GM21367 (cell line): ENCODE data around the gene ATP9B.
"Not testable (repeated sequence)": the region's sequence is repeated elsewhere in the genome, so short reads cannot be mapped to it uniquely, and the experiment has no call there.

Experiments used
- ATAC-seq: cut with Tn5 transposase; IDR thresholded peaks from one replicate; pipeline ENCODE4 v1.9.1; 2021; ENCODE audit not compliant: unreplicated experiment

ATP9B gene

DNA sequence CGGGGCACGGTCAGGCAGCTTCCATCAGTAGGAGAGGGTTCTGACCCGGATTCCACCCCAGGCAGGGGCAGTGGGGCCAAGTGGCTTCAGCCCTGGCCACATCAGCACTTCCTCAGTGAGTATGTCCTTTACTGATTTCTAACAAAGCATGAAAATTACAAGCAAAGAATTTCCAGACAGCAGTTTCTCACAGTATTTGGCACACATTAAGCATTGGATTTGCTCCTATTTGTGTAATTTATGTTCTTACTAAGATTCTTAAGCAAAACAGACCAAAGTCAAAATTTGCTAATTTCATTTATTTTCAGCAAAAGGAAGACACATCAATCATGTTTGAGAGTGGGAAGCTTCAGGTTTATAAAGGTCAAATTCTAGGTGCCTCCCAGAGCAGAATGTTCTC, 253.2 kb downstream of the ATP9B start:
- no peak for ATAC-seq

DNA sequence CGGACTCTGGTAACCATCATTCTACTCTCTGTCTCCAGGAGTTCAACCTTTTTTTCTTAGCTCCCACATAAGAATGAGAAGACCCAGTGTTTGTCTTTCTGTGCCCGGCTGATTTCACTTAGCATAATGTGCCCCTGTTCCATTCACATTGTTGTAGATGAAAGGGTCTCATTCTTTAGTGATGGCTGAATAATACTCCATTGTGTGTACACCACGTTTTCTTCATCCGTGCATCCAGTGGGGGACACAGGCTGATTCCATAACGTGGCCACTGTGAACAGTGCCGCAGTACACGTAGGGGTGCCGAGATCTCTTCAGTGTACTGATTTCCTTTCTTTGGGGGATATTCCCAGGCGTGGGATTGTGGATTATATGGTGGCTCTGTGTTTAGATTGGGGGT, 254.3 kb downstream of the ATP9B start:
- no peak for ATAC-seq

DNA sequence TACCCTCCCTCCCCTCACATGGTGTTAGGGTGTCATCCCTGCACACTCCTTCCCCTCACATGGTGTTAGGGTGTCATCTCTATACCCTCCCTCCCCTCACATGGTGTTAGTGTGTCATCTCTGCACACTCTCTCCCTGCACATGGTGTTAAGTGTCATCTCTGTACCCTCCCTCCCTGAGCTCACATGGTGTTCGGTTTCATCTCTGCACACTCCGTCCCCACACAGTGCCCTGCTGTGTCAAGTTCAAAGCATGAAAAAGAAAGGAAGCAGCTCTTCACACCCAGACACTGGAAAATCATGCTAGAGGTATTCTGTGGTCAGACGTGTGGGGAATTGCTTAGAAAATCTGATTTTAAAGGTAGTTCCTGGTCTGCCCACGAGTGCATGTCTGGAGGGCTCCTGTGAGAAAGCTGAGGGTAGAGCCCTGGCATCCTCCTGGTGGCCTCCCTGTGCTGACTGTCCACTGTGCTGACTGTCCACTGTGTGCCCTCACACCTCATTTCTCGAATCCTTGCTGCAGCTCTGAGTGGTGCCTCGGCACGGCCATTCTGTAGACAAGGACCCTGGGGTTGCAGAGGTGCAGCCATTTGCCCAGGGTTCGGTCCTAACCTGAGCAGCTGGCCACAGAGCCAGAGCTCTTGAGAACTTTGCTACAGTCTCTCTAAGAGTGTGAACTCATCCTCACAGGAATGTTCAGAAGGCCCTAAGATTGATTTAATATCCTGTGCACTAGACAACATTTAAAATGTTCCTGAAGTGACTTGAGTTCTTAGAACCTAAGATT, 257.4 kb downstream of the ATP9B start:
- no peak for ATAC-seq

DNA sequence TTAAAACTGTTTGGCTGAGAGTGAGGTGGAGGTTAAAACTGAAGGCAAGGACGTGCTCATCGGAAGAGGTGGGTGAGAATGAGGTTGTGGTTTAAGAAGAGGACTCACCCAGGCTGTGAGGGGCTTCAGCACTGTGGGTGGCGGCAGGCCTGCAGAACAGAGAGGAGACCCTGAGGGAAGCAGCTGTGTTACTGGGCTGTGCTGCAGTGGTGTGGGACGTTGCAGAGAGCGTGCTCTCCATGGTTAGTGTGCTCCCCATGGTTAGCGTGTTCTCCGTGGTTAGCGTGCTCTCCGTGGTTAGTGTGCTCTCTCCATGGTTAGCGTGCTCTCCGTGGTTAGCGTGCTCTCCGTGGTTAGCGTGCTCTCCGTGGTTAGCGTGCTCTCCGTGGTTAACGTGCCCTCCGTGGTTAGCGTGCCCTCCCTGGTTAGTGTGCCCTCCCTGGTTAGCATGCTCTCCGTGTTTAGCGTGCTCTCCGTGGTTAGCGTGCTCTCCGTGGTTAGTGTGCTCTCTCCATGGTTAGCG, 258.1 kb downstream of the ATP9B start:
- no peak for ATAC-seq

DNA sequence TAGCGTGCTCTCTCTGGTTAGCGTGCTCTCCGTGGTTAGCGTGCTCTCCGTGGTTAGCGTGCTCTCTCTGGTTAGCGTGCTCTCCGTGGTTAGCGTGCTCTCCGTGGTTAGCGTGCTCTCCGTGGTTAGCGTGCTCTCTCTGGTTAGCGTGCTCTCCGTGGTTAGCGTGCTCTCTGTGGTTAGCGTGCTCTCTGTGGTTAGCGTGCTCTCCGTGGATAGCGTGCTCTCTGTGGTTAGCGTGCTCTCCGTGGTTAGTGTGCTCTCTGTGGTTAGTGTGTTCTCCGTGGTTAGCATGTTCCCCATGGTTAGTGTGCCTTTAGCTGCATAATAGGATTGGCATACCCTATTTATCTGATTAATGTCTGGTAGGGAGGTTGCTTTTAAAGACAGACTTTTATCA, 258.7 kb downstream of the ATP9B start:
- ATAC-seq, result not testable (repeated sequence)

DNA sequence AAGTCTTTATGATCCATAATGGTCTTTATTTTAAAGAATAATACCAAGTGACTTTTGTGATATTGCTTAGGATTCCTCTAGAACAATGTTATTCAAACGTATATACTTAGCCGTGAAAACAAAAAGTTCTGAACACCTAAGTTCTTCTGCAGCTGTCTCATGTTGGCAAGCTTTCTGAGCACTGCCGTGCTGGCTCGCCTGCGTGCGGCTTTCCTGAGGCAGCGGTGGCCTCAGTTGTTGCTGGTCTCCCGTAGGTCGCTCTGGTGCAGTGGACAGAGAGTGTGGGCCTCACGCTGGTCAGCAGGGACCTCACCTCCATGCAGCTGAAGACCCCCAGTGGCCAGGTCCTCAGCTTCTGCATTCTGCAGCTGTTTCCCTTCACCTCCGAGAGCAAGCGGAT, 259.7 kb downstream of the ATP9B start:
- no peak for ATAC-seq

DNA sequence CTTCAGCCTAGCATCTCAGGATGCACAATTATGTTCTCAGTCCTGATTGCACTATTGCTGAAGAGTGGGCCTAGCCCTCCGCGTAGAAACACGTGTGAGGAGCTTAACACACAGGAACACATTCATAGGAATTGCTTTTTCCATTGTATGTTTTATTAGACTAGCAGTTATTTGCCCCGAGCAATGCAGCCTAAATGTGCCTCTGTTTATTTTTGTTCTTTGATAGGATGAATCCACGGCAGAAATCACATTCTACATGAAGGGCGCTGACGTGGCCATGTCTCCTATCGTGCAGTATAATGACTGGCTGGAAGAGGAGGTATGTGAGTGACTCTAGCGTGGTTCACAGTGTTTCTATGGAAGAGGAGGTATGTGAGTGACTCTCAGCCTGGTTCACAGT, 260.6 kb downstream of the ATP9B start:
- no peak for ATAC-seq

DNA sequence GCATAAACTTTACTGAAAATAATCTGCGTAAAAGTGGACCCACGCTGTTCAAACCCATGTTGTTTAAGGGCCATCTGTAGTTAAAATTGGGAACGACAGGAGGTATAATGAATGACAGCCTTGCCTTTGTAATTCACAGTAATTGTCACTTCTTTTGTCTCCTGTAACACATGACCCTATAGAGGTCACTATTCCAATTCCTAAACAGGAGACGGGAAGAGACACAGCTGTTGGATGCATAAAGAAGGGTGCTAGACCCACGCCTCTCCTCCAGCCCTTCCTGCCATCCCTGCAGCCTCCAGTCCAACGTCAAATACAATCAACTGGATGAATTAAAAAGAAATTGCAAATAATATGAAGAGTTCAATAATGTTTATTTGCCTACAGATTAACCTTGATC, 263.5 kb downstream of the ATP9B start:
- ATAC-seq, result no peak

DNA sequence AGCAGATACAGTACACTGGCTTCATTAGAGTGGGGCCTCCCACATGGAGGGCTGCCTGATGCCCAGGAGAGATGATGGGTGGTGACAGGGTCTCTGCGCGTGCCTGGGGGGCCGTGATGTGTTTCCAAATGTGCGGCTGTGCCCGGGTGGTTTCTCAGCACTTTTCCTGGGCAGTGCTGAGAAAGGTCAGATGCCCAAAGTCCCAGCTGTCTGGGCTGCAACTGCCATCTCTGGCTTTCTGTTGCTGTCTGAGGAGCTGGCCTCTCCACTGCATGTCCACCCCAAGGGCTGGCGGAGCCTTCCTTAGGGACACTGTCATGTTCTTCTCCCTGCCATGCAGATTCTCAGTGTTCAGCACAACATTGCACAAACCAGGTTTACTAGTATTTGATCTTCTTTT, 263.9 kb downstream of the ATP9B start:
- ATAC-seq, result no peak

DNA sequence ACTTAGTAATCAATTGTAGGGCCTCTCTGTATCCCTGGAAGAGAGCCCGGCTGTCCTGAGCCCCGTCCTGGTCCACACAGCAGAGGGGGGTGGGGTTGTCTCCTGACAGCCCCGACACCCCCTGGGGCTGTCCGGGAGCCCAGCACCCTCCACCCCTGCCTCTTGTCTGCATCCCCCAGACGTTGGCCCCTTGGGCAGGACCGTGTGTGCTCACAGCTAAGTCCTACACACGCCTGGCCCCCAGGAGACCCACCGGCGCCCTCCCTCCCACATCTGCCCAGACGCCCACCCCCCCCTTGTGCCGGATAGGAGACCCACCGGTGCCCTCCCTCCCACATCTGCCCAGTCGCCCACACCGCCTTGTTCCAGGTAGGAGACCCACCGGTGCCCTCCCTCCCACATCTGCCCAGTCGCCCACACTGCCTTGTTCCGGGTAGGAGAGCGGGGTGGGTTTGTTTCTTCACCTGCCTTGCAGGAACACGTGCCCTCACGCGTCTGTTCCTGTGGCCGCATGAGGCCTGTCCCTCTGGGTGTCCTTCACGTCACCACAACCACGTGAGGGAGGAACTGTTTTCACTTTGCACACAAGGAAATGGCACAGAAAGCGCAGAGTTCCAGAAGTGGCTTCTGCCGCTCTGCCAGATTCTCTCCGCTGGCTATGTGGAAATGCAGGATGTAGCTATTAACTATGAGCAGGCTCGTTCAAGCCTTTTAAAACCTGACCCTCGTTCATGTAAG, 265.5 kb downstream of the ATP9B start:
- no peak for ATAC-seq

DNA sequence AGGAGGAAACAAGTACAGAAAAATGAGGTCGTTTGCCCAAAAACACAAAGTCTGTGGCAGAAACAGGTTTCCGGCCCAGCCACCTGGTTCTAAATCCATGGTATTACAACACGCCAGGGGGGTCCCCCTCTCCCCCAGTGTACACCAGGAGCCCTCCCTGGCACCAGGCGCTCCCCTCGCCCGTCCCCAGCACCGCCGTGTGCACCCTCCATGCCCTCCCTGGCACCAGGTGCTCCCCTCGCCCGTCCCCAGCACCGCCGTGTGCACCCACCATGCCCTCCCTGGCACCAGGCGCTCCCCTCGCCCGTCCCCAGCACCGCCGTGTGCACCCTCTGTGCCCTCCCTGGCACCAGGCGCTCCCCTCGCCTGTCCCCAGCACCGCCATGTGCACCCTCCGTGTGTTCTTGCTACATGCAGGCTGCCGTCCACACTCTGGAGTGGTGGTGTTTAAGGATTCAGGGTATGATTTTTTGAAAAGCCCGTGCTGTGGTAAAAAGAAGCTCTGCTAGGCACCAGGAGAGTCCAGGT, 266.7 kb downstream of the ATP9B start:
- ATAC-seq, result no peak

DNA sequence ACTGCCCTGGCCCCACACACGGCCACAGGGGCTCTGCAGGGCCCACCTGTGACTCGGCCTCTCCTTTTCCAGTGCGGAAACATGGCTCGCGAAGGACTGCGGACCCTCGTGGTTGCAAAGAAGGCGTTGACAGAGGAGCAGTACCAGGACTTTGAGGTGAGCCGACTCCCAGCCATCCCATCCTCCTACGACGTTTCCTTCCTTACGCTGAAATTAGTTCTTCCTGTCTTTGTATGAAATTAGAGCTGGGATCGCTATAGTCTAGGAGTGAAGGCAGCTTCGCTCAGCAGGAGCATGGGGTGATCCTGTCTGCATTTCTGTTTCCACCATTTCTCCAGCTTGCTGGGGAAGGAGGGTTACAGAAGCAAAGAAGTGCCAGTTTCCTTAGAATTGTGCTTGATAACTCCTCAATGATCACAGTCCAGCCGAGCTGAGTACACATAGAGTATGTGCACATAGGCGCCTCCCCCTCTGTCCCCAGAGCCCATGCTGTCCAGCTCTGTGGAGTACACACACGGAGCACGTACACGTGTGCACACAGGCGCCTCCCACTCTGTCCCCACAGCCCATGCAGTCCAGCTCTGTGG, 267.5 kb downstream of the ATP9B start:
- no peak for ATAC-seq

DNA sequence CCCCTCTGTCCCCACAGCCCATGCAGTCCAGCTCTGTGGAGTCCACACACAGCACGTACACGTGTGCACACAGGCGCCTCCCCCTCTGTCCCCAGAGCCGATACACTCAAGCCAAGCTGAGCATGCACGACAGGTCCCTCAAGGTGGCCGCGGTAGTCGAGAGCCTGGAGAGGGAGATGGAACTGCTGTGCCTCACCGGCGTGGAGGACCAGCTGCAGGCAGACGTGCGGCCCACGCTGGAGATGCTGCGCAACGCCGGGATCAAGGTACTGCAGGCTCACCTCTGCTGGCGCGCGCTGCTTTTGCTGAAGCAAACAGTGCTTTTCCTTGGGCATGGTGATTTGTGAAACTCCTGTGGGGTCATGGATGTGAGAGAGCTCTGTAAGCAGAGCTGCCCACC, 268.0 kb downstream of the ATP9B start:
- ATAC-seq, result no peak

DNA sequence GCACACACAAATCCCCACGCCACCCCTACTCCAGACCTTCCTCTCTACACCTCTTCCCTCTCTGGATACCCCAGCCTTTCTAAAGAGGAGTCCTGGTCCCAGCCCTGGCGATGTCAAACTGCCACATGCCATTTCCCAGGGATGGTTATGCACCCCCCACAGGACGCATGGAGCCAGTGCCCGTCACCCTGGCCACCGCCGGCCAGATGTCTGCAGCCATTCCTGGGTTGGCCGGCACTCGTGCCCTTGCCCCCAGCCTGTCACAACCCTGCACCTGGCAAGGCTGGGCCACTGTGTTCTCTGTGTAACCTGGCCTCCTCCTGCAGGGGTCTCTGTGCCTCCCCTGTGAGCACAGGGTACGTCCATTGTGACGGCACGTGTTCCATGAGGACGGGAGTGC, 268.4 kb downstream of the ATP9B start:
- no peak for ATAC-seq

DNA sequence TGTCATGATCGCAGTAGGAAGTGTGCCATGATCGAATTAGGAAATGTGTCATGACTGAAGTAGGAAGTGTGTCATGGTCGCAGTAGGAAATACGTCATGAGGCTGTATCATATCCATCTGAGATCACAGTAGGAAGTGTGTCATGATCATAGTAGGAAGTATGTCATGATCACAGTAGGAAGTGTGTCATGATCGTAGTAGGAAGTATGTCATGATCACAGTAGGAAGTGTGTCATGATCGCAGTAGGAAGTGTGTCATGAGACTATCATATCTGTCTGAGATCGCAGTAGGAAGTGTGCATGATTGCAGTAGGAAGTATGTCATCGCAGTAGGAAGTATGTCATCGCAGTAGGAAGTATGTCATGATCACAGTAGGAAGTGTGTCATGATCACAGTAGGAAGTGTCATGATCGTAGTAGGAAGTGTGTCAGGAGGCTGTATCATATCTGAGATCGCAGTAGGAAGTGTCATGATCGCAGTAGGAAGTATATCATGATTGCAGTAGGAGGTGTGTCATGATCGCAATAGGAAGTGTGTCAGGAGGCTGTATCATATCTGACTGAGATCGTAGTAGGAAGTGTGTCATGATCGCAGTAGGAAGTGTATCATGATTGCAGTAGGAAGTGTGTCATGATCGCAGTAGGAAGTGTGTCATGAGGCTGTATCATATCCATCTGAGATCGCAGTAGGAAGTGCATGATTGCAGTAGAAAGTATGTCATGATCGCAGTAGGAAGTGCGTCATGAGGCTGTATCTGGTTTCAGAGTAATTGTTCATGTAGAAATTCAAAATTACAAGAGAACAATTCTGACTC, 270.1 kb downstream of the ATP9B start:
- no peak for ATAC-seq

DNA sequence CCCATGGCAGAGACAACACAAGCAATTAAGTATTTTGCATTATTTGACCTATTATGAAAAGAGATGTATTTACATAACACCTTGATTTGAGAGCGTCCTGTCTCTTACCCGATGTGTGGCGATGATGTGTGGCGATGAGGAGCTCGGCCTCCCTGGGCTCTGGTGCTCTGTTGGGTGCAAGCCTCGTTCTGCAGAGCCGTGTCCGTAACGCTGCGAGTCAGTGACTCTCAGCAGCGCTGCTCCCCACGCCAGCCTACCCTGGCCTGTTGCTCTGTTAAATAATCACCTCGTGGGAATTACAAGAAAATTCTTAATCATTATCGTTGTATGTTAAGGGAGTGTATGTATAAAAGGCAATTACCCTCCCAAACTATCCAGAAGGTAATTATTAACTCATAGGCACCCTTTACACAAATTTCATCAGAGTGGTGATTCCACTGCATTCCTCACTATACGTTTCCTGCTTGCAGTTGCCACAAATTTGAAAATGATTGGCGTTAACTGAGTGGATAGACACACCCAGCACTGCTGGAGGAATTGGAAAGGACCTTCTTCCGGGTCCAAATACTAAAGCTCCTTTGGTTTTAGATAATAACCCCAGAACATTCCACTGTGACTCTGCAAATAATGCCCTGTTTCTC, 274.5 kb downstream of the ATP9B start:
- ATAC-seq, result no peak

DNA sequence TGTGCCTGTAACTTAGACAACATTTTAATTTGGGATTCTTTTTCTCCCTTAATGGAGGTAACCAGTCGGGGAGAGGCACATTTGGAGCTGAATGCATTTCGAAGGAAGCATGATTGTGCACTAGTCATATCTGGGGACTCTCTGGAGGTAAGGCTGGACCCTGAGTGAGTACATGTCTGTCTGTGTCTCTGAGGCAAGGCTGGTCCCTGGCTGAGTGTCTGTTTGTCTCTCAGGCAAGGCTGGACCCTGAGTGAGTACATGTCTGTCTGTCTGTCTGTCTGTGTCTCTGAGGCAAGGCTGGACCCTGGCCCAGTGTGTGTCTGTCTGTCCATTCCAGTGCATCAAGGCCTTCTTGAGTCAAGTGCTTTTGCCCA, 275.0 kb downstream of the ATP9B start:
- no peak for ATAC-seq

DNA sequence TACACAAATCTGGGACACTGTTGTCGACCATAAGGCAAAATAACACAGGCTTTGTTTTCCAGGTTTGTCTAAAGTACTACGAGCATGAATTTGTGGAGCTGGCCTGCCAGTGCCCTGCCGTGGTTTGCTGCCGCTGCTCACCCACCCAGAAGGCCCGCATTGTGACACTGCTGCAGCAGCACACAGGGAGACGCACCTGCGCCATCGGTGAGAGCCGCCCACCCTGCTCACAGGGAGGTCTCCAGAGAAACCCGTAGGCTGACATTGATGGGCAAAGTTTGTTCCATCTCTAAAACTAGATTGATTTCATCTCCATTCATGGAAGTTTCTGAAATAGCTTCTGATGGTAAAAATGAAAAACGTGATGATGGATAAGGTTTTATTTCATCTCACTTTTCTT, 276.2 kb downstream of the ATP9B start:
- no peak for ATAC-seq

DNA sequence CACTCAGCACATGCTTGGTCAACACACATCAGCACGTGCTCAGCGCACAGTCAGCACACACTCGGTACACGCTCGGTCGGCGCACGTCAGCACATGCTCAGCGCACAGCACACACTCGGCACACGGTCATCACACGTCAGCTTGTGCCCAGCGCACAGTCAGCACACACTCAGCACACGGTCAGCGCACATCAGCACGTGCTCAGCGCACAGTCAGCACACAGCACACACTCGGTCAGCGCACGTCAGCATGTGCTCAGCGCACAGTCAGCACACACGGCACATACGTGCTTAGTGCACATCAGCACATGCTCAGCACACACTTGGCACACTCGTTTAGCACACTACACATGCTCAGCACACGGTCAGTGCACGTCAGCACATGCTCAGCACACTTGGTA, 276.8 kb downstream of the ATP9B start:
- ATAC-seq, result no peak

DNA sequence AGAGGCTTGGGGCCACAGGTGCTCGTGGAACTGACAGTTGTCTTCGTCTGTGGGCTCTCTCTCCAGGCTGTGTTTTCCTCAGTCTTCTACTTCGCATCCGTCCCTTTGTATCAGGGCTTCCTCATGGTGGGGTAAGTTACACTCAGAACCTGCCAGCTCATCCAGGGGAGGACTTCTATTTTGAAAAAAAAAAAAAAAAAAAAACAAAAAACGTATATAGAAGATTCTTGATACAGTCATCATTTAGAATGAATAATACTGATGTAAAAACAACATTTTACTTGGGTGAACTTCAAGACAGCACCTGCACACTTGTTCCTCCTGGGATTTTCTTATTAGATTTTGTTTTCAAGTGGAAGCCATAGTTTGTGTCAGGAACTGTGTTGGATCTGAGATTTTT, 278.9 kb downstream of the ATP9B start:
- ATAC-seq, result no peak

DNA sequence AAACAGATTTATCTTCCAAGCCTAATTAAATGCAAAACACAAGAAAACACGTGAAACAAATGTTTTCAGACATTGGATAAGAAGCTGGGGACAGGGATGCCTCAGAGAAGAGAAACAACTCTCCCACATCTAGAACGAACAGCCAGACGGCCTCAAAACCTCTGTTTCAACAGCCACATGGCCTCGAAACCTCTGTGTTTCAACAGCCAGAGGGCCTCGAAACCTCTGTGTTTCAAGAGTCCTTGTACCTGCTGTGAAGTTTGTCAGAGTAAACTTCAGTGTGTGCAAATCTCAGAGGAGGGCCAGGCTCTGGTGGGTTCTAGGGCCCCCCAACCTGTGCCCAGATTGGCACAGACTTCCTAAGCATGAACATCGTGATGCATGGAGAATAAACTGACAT, 283.2 kb downstream of the ATP9B start:
- ATAC-seq, result no peak
